Left ventricle myocardium inferior (tissue), 1 donor: ENCODE measurements around the gene INTS15. TPM values are rescaled to one million over a fixed set of nuclear protein-coding genes. Genes with fewer than 3 reads are reported as not detected.
"Not testable (repeated sequence)": the region's sequence is repeated elsewhere in the genome, so short reads cannot be mapped to it uniquely, and the experiment has no call there.

Experiments
- DNase-seq: peaks from one replicate; pipeline ENCODE4 v3.0.0-alpha.2; 2020
- H3K27ac ChIP-seq: fragments of 200-600 bp; replicated peaks from 2 replicates; pipeline ENCODE4 v1.8.0; 2021
- H3K27me3 ChIP-seq: fragments of 200-600 bp; 2 replicates; pipeline ENCODE4 v1.8.0; 2021; ENCODE audit warnings: low read depth
- H3K36me3 ChIP-seq: fragments of 200-600 bp; 2 replicates; pipeline ENCODE4 v1.8.0; 2021
- H3K4me1 ChIP-seq: fragments of 200-600 bp; 2 replicates; pipeline ENCODE4 v1.8.0; 2021
- H3K4me3 ChIP-seq: fragments of 200-600 bp; 2 replicates; pipeline ENCODE4 v1.8.0; 2021; ENCODE audit warnings: mild to moderate bottlenecking, moderate library complexity
- H3K9me3 ChIP-seq: fragments of 200-600 bp; replicated peaks from 2 replicates; pipeline ENCODE4 v1.8.0; 2021
- CTCF ChIP-seq: fragments of 200-600 bp; IDR thresholded peaks from 2 replicates; pipeline ENCODE4 v1.8.0; 2021; ENCODE audit warnings: antibody characterized with exemption, mild to moderate bottlenecking, borderline replicate concordance
- intact Hi-C: fragments of 100-400 bp; cut with micrococcal nuclease; formaldehyde crosslinking; loops from one replicate; pipeline ENCODE4 v1.11.0; 2022
- total RNA-seq: library from RNA; stranded (reverse); fragmentation: NEBNext Ultra II Directional; extraction: Animal tissue kit (Norgen Biotek cat#: 25700); gene quantifications from one replicate; pipeline ENCODE4 v1.2.1, GENCODE V29; 2021
- donor health status: DM: no; HTN: yes; CAD: no; lungs with severe emphysema.

The INTS15 gene
- total RNA-seq, 1 donor from 2014 or later, result 14.4 TPM

GRCh38 chr7:6578114-6579084, 11.4 kb upstream of the INTS15 start:
- Histone ChIP-seq H3K9me3 (no peaks in the 10 kb centered on the region), H3K4me1 (peaks cover 12% of the 10 kb centered on the region), H3K4me3 (peak overlapping the region; percentile 76), H3K27me3 (no peaks in the 10 kb centered on the region), H3K27ac (peak overlapping the region; percentile 96), H3K36me3 (peaks cover 37% of the 10 kb centered on the region)
- no peak for DNase-seq
- intact Hi-C loops, result no loop called here
- TF ChIP-seq CTCF, result no peak

- Histone ChIP-seq H3K36me3 (peaks cover 47% of the 10 kb centered on the region), H3K4me3 (no peak overlapping the region), H3K27ac (no peak overlapping the region), H3K4me1 (peaks cover 12% of the 10 kb centered on the region), H3K9me3 (no peaks in the 10 kb centered on the region), H3K27me3 (no peaks in the 10 kb centered on the region)
- no peak for DNase-seq
- no peak for TF ChIP-seq CTCF
- intact Hi-C loops, result no loop called here
These were observed 10.4 kb upstream of the INTS15 start for GRCh38 chr7:6579446-6579845.

- H3K36me3 ChIP-seq, result peaks cover 71% of the 10 kb centered on the region
- H3K4me3 ChIP-seq, H3K27me3 ChIP-seq, H3K27ac ChIP-seq, DNase-seq, intact Hi-C loops, H3K9me3 ChIP-seq: not testable (repeated sequence)
- peaks cover 17% of the 10 kb centered on the region for H3K4me1 ChIP-seq
These were observed 3.9 kb upstream of the INTS15 start for GRCh38 chr7:6585746-6586432.

GRCh38 chr7:6588566-6588965, 1.3 kb upstream of the INTS15 start:
- Histone ChIP-seq H3K27ac (no peak overlapping the region), H3K36me3 (peaks cover 67% of the 10 kb centered on the region), H3K27me3 (no peaks in the 10 kb centered on the region), H3K9me3 (no peaks in the 10 kb centered on the region), H3K4me3 (no peak overlapping the region), H3K4me1 (peaks cover 30% of the 10 kb centered on the region)
- intact Hi-C loops, result no loop called here
- no peak for TF ChIP-seq CTCF
- DNase-seq, result no peak

GRCh38 chr7:6589151-6589828, 531 bp upstream of the INTS15 start:
- TF ChIP-seq CTCF, result no peak
- Histone ChIP-seq H3K9me3 (no peaks in the 10 kb centered on the region), H3K4me1 (peaks cover 30% of the 10 kb centered on the region), H3K27me3 (no peaks in the 10 kb centered on the region), H3K36me3 (peaks cover 67% of the 10 kb centered on the region), H3K27ac (peak overlapping the region; percentile 92), H3K4me3 (peak overlapping the region; percentile 95)
- intact Hi-C loops, result no loop called here
- DNase-seq, result no peak
